ENCODE data around the gene TAF7L.

GRCh38 chrX:101258259-101258581 lies 32.9 kb downstream of the TAF7L start:
- TF ChIP-seq CTCF (IDR thresholded peaks at IDR 0.05; ENCODE audit: low read length) (no peak), EZH2 (optimal IDR thresholded peaks at IDR 0.05; ENCODE audit: low read depth, low read length) (no peak), EZH2phosphoT487 (IDR thresholded peaks at IDR 0.05; ENCODE audit: low read length) (no peak)

Measured in MM.1S (cell line).